NCI-H187 (cell line): ENCODE measurements around the gene ADCY10.
"Not testable (repeated sequence)": the region's sequence is repeated elsewhere in the genome, so short reads cannot be mapped to it uniquely, and the experiment has no call there.

Experiments
- DNase-seq, 2 experiments: peaks; one replicate each; lab custom pipeline; 2025; lab: John Stamatoyannopoulos, UW

The ADCY10 gene

DNA sequence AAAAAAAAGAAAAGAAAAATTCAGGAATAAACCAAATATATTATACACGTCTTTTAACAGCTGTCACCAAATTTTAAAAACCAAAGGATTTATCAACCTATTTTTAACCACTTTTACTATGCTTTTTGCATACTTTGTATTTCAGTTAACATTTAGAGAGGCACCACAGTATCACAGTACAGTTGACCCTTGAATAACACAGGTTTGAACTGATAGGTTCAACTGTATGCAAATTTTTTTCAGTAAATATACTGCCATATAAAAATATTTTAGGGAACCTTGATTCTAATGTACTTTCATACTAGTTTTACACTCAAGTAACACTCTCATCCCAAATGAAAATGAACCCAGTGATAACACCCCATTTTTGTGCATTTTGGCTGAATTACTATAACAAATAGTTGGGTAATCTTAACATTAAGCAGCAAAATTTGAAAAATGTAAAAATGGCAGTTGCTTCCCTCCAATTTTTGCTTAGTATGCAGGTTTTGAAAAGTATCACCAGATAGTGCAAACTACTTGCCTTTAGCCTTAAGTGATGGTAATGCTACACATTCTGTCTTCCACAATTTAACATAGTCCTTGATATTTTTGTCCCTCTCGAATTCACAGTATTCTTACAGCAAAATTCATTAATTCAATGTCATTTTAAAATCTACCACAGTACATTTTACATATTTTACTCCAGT lies 10.8 kb upstream of the ADCY10 start:
- DNase-seq = no peak

DNA sequence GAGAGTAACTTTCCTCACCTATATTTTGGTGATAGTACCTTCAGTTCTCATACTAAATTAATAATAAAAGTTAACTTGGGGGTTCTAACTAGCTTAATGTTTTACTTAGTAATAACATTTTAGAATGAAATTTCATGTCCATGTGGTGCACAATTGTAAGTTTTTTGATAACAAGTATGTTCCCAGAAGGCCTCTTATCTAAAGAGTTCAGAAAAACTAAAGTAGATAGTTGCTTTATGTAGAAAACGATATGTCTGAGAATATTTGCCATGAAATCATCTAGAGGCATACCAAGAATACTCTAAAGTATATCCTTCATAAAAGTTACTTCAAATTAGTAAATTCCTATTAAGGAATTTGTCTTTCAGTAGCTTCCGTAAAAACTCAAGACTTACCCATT lies 10.2 kb upstream of the ADCY10 start:
- no peak for DNase-seq

DNA sequence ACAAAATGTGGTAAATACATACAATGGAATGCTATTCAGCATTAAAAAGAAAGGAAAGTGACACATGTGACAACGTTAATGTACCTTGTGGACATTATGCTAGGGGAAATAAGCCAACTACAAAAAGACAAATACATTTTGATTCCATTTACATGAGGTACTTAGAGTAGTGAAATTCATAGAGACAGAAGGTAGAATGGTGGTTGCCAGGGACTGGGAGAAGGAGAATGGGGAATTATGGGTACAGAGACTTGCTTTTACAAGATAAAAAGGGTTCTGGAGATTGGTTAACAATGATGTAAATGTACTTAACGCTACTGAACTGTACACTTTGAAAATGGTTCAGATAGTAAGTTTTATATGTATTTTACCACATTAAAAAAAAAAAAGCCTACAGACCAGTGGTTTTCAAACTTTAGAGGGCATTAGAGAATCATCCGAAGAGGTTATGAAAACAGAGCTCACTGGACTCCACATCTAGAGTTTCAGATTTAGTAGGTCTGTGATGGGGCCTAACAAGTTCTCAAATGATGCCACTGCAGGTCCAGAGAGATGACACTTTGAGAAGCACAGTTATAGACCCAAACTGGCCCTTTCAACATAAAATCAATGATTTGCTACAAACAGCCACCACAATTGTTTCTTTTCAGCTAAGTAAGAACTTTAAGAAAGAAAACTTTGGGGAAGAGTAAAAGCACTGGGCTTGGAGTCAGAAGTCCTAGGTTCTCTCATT lies 9.6 kb upstream of the ADCY10 start:
- no peak for DNase-seq

DNA sequence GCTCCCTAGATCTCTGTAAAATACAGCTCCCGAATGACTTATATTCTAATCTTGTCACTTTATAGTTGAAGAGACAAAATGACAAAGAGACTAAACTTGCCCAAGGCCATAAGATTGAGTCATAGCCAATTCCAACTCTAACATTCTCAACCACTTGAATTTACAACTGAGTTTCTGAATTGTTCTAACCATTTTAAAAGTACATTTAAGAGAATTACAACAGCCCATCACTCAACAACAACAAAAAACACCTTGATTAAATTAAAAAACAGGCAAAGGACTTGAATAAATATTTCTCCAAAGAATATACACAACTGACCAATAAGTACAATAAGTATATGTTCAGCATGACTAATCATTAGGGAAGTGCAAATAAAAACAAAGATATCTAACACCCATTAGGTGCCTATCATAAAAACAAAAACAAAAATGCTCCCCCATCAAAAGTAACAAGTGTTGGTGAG lies 8.7 kb upstream of the ADCY10 start:
- no peak for DNase-seq

DNA sequence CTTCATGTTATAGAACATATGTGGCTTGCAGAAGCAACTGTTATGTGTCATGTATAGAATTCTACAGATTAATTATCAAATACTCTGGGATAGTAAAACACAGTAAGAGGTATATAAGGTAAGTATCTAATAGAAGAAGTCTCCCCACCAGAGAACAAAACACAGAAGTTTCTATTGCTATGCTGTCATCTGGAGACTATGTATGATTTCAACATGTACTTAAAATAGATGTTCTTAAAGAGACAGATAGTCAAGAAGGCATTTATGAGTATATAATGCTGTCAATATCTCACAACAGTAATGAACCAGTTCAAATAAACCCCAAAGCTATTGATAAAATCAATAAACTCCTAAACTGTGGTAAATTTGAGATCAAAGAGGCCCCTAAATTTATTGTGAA lies 8.1 kb upstream of the ADCY10 start:
- no peak for DNase-seq

DNA sequence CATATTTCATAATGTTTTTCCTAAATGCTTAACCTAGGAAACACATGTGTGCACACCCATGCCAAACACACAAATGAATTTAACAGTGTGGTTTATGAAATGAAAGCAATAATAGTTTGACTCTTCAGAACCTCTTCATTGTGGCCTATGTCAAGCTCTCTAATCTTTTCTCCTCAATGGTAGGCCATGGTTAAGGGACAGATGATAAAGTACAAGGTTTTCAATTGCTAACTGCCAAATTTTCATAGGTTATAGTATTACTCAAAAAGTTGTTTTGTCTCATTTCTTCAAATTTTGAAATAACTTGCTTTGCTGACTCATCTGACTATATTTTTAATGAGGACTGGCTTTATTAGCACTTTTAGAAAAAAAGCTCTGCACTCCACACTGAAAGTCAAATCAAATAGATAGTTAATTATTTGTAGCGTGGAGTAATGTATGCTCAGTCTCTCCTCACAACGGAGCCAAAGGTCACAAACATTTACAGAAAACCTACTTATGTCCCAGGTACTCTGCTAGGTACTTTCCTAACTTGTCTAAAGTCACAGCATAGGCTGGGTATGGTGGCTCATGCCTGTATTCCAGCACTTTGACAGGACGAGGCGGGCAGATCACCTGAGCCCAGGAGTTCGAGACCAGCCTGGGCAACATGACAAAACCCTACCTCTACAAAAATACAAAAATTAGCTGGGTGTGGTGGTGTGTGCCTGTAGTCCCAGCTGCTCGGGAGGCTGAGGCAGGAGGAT lies 3.0 kb upstream of the ADCY10 start:
- DNase-seq = no peak

DNA sequence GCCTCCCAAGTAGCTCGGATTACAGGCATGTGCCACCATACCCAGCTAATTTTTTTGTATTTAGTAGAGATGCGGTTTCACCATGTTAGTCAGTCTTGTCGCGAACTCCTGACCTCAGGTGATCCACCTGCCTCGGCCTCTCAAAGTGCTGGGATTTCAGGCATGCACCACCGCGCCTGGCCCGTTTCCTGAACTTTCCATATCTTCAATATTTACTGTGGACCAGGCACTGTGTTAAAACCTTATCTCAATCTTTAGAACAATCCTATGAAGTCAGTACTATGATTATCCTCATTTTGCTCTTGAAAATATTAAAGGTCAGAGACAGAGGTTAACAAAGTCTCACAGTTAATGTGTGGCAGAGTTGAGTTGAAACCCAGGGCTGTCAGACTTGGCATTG lies 1.6 kb upstream of the ADCY10 start:
- DNase-seq = no peak

DNA sequence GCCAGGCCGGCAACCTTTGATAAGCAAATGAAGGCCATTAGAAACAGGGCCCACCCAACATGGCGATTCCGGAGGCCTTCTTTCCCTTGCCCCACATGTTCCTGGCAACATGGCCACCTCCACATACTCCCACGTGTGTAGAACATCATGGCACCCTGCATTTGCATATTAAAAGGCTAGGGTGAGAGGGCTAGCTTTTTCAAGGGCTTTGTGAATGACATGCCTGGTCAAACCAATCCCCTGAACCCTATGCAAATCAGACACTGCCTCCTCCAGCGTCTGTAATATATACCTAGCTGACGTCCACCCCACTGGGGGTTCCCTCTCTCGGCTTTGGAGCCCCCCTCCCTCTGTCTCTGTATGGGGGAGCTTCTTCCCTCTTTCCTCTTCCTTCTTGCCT lies 1.6 kb downstream of the ADCY10 start:
- DNase-seq = no peak

DNA sequence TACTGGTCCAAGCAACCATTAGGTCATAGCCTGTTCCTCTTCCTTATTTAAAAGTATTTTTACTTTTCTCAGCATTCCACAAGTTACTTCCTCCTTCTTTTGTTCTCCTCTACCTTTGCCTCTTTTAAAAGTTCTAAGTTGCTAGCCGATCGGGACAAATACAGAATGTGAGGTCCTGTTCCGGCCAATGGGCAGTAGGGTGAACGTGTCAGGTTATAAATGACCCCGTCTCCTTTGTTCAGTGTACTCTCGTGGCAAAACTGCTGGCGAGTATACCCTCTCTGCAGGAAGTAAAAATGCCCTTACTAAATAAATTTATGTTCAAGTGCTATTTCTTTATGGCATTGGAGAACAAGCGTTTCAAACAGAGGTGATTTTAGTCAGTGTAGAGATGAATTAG lies 2.5 kb downstream of the ADCY10 start:
- no peak for DNase-seq

DNA sequence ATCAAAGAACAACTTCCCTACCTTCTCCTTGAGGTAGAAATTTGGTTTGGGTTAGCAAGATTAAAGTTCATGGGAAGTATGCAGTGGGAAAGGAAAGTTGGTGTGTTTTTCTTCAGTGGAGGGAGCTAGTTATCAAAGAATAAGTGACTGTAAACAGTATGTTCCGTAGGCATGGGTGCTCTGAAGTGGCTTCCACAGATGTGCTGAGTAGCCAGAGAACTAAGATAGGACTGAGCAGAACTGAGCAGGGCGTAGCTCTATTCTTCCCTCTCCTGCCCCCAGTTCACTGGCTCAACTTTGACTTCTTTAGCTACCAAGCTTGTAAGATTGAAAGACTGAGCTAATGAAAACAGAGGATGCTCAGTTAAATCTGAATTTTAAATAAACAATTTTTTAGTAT lies 3.4 kb downstream of the ADCY10 start:
- no peak for DNase-seq

DNA sequence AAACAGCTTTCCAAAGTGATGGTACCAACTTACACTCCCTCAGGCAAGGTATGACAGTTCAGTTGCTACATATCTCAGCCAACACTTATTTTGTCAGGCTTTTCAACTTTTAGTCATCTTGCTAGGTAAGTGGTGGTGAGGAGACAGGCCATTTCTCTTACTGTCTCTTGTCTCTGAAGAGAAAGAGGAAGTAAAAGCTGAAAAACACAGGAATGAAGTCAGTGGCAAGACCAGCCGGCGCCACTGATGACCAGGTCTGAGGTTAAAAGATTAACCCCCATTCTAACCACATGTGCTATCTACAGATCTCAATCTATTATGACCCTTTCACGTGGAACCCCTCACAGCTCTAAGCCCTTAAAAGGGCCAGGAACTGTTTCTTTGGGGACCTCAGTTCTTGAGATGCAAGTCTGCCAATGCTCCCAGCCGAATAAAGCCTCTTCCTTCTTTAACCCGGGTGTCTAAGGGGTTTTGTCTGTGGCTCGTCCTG lies 4.2 kb downstream of the ADCY10 start:
- no peak for DNase-seq

DNA sequence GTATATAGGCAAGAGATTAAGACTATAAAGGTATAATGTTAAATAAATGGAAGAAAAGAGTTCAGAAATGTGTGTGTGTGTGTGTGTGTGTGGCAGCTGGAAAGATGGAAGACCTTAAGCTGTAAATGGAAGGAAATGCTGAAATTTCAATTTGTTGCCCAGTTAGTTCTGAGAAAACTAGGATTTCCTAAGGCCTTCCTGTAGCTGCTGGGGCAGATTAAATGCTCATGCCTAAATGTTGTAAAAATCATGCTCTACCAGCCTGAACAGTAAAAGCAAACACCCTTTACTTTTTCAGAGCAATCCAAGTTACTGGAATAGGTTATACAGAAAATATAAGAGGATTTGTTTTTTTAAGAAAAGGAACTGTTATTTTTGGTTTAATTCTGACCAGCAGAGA lies 8.3 kb downstream of the ADCY10 start:
- DNase-seq = no peak

DNA sequence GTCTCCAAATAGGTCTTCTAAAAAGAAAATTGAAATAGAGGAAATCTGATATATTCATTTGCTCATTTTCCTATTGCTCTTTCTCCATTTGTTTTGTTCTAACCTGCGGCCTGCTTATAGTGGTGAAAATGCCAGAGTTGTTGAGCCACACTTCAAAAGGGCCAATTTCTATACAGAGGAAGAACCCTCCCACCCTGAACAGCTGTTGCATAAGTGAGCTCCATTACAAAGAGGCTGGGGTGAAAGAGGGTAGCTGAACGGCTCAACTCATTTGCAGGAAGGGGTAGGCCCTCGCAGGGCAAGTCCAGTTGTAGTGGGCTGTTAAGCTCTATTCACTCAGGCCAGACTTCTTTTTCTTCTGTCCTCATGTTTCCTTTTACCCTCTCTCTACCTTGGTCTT lies 8.8 kb downstream of the ADCY10 start:
- peak in 1 of 2 experiments; percentile 33 for DNase-seq

DNA sequence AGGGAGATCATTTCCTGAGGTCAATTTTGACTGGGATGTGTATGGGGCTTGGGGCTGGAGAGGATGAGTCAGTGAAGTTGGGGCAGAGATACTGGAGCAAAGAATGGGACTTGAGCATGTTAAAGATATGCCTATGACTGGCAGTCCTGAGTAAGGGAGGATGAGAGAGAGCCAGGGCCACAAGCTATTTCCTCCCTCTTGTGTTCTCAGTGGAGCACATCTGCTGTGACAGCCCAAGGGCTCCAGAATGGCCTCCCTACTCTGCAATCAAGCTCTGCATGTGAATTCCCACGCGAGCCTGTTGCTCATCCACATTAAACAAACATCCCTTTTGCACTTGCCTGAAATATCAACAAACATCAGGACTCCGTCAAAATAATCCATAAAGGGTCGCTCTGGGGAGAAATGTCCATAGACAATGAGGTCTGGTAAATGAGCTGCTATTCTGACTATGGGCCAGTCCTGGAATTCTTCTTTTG lies 9.2 kb downstream of the ADCY10 start:
- peak; percentile 58 to 87 for DNase-seq

DNA sequence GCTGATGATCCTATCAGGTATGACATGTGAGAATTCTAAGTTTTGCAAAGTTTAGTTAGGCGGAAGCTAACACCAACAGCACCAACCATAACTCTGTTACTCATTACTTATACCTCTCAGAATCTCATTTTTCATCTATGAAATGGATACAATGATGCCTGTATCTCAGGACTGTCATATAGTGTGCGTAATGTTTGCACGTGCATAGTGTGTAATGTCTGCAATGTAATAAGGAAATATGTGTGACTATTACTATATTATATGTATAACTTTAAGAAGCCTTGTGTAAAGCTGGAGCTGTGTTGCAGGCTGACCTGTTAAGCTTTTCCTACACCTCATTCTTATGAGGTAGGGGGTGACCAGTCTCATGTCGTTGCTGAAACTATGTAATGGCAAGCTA lies 13.0 kb downstream of the ADCY10 start:
- no peak for DNase-seq

DNA sequence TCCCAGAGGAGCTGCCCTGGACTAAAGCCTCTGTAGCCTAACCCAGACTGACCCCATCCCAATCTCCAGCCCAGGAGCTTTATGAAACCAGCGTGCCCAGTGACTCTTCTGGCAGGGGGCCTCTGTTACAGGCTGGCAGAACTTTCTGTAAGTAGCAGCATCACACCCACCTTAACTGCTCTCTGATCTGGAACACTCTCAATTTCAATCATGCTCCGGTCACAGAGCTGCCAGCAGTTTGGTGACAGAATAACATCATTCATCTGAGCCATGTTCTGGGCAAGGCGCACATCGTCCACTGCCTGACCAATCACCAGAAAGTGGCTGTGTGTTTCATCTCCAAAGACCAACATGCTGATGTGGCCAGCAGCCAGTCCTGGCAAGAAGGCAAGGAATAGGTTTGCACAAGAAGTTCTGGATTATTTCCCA lies 14.7 kb downstream of the ADCY10 start:
- no peak for DNase-seq

DNA sequence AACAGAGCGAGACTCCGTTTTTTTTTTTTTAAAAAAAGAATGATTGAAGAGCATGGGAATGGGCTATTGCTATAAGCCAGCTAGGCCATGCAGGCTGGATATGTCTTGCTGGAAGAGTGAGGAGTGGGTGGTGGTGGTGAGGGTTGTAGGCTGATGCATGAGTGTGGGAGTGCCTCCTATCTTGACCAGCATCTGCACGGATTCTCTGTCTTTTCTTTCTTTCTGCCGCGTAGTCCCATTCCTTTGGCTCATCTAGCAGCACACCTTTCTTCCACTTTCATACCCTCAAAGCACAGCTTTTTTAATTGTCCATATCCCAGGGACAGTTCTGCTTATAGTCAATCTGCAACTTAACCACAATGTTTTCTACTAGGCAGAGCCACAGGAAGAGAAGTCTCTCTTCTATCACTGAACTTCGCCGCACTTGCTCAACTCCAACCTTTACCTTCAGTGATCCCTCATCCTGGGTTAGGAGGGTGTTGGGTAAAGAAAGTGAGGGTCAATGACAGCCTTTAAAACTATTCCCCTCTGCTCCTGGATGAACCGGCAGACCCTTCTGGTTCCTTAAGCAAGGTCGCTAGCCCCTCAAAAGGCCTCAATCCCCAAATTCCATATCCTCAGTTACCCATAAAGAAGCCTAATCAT lies 15.2 kb downstream of the ADCY10 start:
- no peak for DNase-seq

DNA sequence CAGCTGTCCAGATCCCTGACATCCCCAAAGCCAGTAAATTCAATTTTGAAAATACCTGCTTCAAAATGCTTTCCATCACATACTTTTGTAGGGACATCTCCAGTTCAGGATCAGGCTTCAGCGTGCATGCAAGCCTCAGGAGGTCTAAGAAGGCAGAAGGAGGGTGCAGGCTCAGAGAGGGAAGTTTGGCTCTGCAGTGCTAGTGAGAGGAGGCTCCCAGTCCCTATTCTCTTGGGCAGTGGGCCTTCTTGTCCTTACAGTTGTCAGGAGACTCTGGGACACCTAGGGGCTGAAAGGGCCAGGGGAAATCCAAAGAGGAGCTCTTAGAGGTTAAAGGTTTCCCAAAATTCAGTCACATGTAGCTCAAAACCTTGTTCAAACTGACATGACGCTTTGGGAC lies 20.1 kb downstream of the ADCY10 start:
- no peak for DNase-seq

DNA sequence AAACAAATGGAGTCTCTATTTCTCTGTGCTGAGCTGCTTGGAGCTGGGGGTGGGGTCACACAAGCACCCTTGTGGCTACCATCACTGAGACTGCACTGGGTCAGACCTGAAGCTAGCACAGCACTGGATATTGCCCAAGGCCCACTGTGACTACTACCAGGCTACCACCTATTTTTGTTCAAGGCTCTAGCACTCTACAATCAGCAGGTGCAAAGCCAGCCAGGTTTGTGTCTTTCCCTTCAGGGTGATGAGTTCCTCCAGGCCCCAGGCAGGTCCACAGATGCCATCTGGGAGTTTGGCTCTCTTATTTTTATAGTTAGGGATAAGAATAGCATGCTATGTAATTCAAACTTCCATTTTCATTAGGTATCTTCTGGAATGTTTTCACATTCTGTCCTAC lies 23.5 kb downstream of the ADCY10 start:
- no peak for DNase-seq

DNA sequence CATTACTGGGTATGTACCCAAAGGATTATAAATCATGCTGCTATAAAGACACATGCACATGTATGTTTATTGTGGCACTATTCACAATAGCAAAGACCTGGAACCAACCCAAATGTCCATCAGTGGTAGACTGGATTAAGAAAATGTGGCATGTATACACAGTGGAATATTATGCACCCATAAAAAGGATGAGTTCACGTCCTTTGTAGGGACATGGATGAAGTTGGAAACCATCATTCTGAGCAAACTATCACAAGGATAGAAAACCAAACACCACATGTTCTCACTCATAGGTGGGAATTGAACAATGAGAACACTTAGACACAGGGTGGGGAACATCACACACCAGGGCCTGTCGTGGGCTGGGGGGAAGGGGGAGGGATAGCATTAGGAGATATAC lies 26.7 kb downstream of the ADCY10 start:
- not testable (repeated sequence) for DNase-seq

DNA sequence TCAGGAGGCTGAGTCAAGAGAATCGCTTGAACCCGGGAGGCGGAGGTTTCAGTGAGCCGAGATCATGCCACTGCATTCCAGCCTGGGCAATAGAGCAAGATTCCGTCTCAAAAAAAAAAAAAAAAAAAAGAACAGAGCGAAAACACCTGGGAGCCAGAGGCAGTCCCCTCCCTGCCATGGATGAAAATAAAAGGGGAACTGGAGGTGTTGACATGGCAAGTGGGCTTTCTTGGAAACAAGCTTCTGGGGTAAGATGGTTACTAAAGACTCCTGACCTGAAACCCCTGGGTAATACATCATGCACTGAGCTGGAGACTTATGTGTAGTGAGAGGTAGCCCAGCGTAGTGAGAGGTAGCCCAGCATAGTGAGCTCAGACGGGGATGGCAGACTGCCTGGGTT lies 31.6 kb downstream of the ADCY10 start:
- no peak for DNase-seq

DNA sequence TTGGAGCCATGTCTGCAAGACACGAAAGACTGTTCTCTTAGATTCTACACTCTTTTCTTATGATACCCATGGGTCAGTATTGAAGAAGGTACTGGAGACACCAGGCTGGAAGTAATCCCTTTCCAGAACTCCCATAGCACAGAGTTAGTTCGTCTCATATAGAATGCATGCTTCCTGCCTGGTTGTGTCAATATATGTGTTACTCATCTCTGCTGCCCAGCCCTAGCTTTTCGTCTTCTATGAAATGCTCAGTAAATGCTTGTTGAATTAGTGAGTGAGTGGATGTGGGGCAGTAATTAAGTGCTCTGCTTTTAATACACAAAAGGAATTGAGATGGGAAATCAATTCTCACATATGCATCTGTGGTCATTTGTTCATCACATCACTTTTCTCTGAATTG lies 32.1 kb downstream of the ADCY10 start:
- DNase-seq = no peak
